CD4-positive, alpha-beta T cell treated with Interleukin-6 at 100 ng/mL for 8 hours (primary cell): ENCODE results near the gene MKS1.

Source experiments
- DNase-seq: peaks from one replicate; pipeline ENCODE4 v3.0.0-alpha.2; 2020; ENCODE audit warnings: mixed read lengths, low spot score

MKS1 gene

GRCh38 chr17:58200024-58200633 is 18.9 kb downstream of the MKS1 start:
- peak; percentile 46 for DNase-seq

- DNase-seq = no peak
Observed at GRCh38 chr17:58196610-58197009, 22.4 kb downstream of the MKS1 start.

- no peak for DNase-seq
Observed at GRCh38 chr17:58195518-58196123, 23.4 kb downstream of the MKS1 start.

GRCh38 chr17:58193641-58194255 is 25.3 kb downstream of the MKS1 start:
- DNase-seq = no peak

- no peak for DNase-seq
Observed at GRCh38 chr17:58192612-58193011, 26.4 kb downstream of the MKS1 start, which contains the start of gene EPX. Gene EPX, plus strand, starts transcription at chr17:58192726. Its CDS starts 121 bp downstream, at chr17:58192847.

GRCh38 chr17:58191241-58191896 is 27.7 kb downstream of the MKS1 start:
- DNase-seq = no peak

- DNase-seq = no peak
Observed at GRCh38 chr17:58189436-58190146, 29.5 kb downstream of the MKS1 start.

- no peak for DNase-seq
Observed at GRCh38 chr17:58187675-58188074, 31.4 kb downstream of the MKS1 start.

- no peak for DNase-seq
Observed at GRCh38 chr17:58187063-58187462, 32.0 kb downstream of the MKS1 start.

GRCh38 chr17:58186591-58186990 is 32.5 kb downstream of the MKS1 start:
- no peak for DNase-seq

GRCh38 chr17:58184986-58185761 is 33.9 kb downstream of the MKS1 start:
- DNase-seq = no peak

GRCh38 chr17:58184308-58184985 is 34.6 kb downstream of the MKS1 start:
- DNase-seq = no peak

- DNase-seq = no peak
Observed at GRCh38 chr17:58183514-58183913, 35.5 kb downstream of the MKS1 start.

GRCh38 chr17:58181796-58182195 is 37.3 kb downstream of the MKS1 start:
- DNase-seq = no peak

GRCh38 chr17:58176200-58176599 is 42.9 kb downstream of the MKS1 start:
- no peak for DNase-seq

GRCh38 chr17:58174871-58175270 is 44.2 kb downstream of the MKS1 start:
- DNase-seq = no peak

GRCh38 chr17:58172369-58173071 is 46.5 kb downstream of the MKS1 start:
- peak; percentile 64 for DNase-seq

GRCh38 chr17:58170622-58171021 is 48.4 kb downstream of the MKS1 start:
- peak; percentile 26 for DNase-seq

- no peak for DNase-seq
Observed at GRCh38 chr17:58166682-58167081, 52.4 kb downstream of the MKS1 start, which contains the start of gene OR4D2. Gene OR4D2, plus strand, starts transcription at chr17:58166982. Its CDS starts 2,674 bp downstream, at chr17:58169656.

- DNase-seq = no peak
Observed at GRCh38 chr17:58165981-58166380, 53.1 kb downstream of the MKS1 start.
